ENCODE data around the gene TOMM5. TPM values are rescaled to one million over a fixed set of nuclear protein-coding genes. Genes with fewer than 3 reads are reported as not detected.

Gene TOMM5
- total RNA-seq, 1 donor from 2014 or later = 77.8 TPM

DNA sequence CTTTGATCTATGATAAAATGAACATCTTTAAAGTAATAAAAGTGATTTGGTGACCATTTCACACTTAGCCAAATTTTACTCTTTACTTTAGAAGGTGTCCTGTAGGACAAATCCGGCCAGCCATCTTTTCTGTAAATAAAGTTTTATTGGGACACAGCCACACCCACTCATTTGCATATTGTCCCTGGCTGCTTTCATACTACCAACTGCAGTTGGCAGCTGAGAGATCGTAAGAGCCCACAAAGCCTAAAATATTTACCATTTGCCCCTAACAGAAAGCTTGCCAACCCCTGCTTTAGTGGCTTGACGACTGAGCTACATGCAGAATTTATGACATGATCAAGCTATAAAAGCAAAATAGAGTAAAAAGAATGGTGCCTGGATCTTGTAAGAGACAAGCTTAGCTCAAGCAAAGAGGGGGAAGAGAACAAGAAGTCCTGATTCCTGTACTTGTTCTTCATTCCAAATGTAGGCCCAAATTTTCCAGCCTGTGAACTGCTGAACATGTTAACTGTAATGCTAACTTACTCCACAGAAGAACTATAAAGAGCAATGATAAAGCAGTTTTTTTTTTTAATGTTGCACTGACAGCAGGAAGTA is 8.8 kb downstream of the TOMM5 start:
- Mint-ChIP-seq H3K27ac (no peak overlapping the region), H3K9me3 (no peaks in the 10 kb centered on the region), H3K4me3 (no peak overlapping the region), H3K4me1 (peaks cover 17% of the 10 kb centered on the region), H3K27me3 (no peaks in the 10 kb centered on the region), H3K36me3 (ENCODE audit: low read depth) (peaks cover 61% of the 10 kb centered on the region)
- no peak for DNase-seq
- ATAC-seq (ENCODE audit: low read depth) = no peak
- CTCF ChIA-PET = interaction anchor here (1.0 to 1.4 kb wide), 2 partner anchors 8 to 710 kb away, joined by 3 to 5 read pairs; partner anchors contain the start of gene TOMM5
- POLR2A ChIA-PET = interaction anchor here (0.6 to 1.6 kb wide), 3 partner anchors 8 to 33 kb away, joined by 4 to 8 read pairs (median 4); partner anchors contain the start of gene TOMM5
- intact Hi-C loops (cut with micrococcal nuclease) = loop anchor here (2.0 to 5.0 kb wide), 2 partner anchors 163 to 484 kb away; partner anchors contain the start of gene SHB
- TF ChIP-seq, protein P1, sequence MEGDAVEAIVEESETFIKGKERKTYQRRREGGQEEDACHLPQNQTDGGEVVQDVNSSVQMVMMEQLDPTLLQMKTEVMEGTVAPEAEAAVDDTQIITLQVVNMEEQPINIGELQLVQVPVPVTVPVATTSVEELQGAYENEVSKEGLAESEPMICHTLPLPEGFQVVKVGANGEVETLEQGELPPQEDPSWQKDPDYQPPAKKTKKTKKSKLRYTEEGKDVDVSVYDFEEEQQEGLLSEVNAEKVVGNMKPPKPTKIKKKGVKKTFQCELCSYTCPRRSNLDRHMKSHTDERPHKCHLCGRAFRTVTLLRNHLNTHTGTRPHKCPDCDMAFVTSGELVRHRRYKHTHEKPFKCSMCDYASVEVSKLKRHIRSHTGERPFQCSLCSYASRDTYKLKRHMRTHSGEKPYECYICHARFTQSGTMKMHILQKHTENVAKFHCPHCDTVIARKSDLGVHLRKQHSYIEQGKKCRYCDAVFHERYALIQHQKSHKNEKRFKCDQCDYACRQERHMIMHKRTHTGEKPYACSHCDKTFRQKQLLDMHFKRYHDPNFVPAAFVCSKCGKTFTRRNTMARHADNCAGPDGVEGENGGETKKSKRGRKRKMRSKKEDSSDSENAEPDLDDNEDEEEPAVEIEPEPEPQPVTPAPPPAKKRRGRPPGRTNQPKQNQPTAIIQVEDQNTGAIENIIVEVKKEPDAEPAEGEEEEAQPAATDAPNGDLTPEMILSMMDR (IDR thresholded peaks at IDR 0.05) = no peak

DNA sequence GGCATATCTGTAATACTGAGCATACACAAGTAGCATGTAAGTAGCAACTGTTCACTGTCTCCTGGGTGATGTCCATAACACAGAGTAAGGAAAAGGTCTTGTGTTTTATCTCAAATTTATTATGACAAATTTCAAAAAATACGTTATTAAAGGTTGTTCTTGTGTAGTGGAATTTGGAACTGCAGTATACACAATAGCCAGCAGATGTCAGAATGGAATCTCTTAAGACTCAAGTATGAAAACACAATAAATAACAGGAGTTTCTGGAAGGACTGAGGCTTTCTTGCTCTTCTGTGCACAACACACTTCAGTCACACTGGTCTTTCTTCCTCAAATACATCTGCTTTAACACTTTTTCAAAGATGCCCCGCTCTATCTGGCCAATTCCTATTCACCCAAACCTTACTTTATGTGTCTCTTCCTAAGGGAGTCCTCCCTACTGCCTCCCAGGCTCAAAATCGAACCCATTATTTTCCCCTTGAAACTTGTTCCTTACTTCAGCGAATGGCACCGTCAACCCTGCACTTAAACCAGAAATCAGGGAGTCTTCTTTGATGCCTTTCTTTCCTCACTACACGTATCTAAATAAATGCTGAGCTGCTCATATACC is 9.7 kb downstream of the TOMM5 start:
- peak overlapping the region; percentile 47 for H3K27ac Mint-ChIP-seq
- CTCF ChIA-PET = interaction anchor here (1.4 kb wide), 1 partner anchor 9 kb away, joined by 5 read pairs; the partner anchor contains the start of gene TOMM5
- H3K4me1 Mint-ChIP-seq = peaks cover 21% of the 10 kb centered on the region
- no peak overlapping the region for H3K4me3 Mint-ChIP-seq
- TF ChIP-seq, protein P1 (IDR thresholded peaks at IDR 0.05) = no peak
- ATAC-seq (ENCODE audit: low read depth) (peak; percentile 69), DNase-seq (no peak)
- intact Hi-C loops (cut with micrococcal nuclease) = loop anchor here (1.0 to 5.0 kb wide), 3 partner anchors 10 to 485 kb away; partner anchors contain the start of genes SHB and TOMM5
- POLR2A ChIA-PET = interaction anchor here (1.3 to 1.6 kb wide), 1 partner anchor 10 kb away, joined by 6 to 8 read pairs; the partner anchor contains the start of gene TOMM5
- no peaks in the 10 kb centered on the region for H3K9me3 Mint-ChIP-seq
- peaks cover 51% of the 10 kb centered on the region for H3K36me3 Mint-ChIP-seq (ENCODE audit: low read depth)
- no peaks in the 10 kb centered on the region for H3K27me3 Mint-ChIP-seq

DNA sequence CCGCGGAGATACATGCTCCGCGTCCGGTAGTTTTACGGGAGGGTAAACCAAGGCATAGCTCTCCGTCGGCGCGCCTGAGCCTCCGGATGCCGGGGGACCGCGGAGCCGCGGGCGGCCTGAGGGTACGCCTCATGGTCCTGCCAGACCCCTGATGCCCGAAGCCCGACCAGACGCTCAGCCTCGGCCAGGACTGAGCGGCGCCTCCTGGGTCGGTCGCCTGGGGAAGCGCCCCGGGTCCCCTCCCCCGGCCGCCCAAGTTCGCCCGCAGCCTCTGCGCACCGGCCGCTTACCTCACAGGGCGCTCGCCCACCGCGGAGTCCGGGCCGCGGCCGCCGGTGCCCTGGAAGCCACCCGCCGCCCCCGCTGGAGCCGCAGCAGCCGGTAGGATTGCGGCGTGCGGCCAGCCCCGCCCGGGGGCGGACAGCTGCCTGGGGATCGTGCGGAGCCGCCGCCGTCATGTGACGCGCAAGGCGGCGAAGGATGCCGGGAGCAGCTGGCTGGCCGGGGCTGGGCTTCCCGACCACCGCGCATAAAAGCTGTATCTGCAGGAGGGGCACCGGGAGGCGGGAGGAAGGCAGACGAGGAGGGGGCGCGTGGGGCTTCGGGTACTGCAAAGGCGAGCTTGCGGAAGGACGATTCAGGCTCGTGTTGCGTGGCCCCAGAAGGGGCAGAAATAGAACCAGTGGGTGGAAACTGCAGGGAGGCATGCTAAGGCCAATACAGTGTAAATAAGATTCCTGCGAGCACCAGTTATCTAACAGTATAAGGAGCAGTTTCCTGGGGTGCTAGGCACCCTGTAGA is 16.3 kb downstream of the TOMM5 start, which contains the start of gene FBXO10:
TSS of gene FBXO10 (minus strand) at position 460 of the 801 bp plus-strand sequence. CDS start 34,612 bp downstream, outside the sequence.
- H3K27ac Mint-ChIP-seq = peak within 1 kb of the TSS; percentile 89
- peaks cover 47% of the 10 kb centered on the region for H3K4me1 Mint-ChIP-seq
- peak within 1 kb of the TSS; percentile 92 for H3K4me3 Mint-ChIP-seq
- DNase-seq (peak; percentile 65), ATAC-seq (ENCODE audit: low read depth) (peak; percentile 72)
- H3K9me3 Mint-ChIP-seq = no peaks in the 10 kb centered on the region
- CTCF ChIA-PET = no interaction called here
- intact Hi-C loops (cut with micrococcal nuclease) = loop anchor here (1.0 to 10.0 kb wide), 5 partner anchors 11 to 551 kb away; partner anchors contain the start of genes POLR1E and TOMM5
- TF ChIP-seq, protein P1 (IDR thresholded peaks at IDR 0.05) = no peak
- H3K27me3 Mint-ChIP-seq = no peaks in the 10 kb centered on the region
- H3K36me3 Mint-ChIP-seq (ENCODE audit: low read depth) = peaks cover 30% of the 10 kb centered on the region
- POLR2A ChIA-PET = interaction anchor here (0.6 to 3.2 kb wide), 14 partner anchors 8 to 539 kb away, joined by 3 to 48 read pairs (median 4); partner anchors contain the start of genes POLR1E, TOMM5 and ZBTB5

DNA sequence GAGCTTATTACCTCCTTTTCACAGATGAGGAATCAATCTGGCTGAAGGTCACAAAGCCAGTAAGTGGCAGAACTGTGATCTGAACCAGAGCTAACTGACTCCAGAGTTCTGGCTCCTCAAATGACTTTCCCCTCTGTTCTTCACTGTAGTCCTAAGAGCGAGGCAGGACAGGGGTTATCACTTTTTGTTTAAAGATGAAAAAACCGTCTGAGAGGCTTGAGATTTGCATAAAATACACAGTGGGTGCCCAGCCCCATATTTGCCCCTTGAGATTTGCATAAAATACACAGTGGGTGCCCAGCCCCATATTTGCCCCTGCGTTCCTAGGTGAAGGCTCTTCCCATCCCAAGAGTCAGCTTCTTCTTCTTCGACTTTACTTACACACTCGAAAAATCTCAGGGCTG is 16.9 kb downstream of the TOMM5 start:
- Mint-ChIP-seq H3K27ac (peak overlapping the region; percentile 85), H3K4me3 (peak overlapping the region; percentile 92), H3K4me1 (peaks cover 48% of the 10 kb centered on the region), H3K27me3 (no peaks in the 10 kb centered on the region), H3K9me3 (no peaks in the 10 kb centered on the region), H3K36me3 (ENCODE audit: low read depth) (peaks cover 26% of the 10 kb centered on the region)
- ATAC-seq (ENCODE audit: low read depth) (peak; percentile 67), DNase-seq (no peak)
- intact Hi-C loops (cut with micrococcal nuclease) = loop anchor here (1.0 to 10.0 kb wide), 4 partner anchors 10 to 551 kb away; partner anchors contain the start of genes POLR1E and TOMM5
- POLR2A ChIA-PET = interaction anchor here (0.6 to 3.2 kb wide), 14 partner anchors 8 to 538 kb away, joined by 3 to 48 read pairs (median 4); partner anchors contain the start of genes POLR1E, TOMM5 and ZBTB5
- TF ChIP-seq, protein P1 (IDR thresholded peaks at IDR 0.05) = no peak
- CTCF ChIA-PET = no interaction called here
